Hepatocyte (in vitro differentiated cells): ENCODE results near the gene TMEM273. TPM values are rescaled to one million over a fixed set of nuclear protein-coding genes. Genes with fewer than 3 reads are reported as not detected.

Experiments
- DNase-seq: peaks from one replicate; pipeline ENCODE4 v3.0.0-alpha.2; 2016; ENCODE audit warnings: low spot score
- H2AFZ ChIP-seq: fragments of 200-600 bp; sonication (generic); 2 replicates; pipeline ENCODE4 v1.6.0; 2016; ENCODE audit warnings: antibody characterized with exemption, mild to moderate bottlenecking
- H3K27ac ChIP-seq: fragments of 200-600 bp; sonication (generic); 2 replicates; pipeline ENCODE4 v1.5.1; 2016; ENCODE audit warnings: mild to moderate bottlenecking
- H3K27me3 ChIP-seq: fragments of 200-600 bp; sonication (generic); 2 replicates; pipeline ENCODE4 v1.6.1; 2016
- H3K36me3 ChIP-seq: fragments of 200-600 bp; sonication (generic); replicated peaks from 2 replicates; pipeline ENCODE4 v1.5.1; 2016; ENCODE audit warnings: low read depth; ENCODE audit not compliant: insufficient read depth
- H3K4me1 ChIP-seq: fragments of 200-600 bp; sonication (generic); 2 replicates; pipeline ENCODE4 v1.5.1; 2016; ENCODE audit warnings: mild to moderate bottlenecking, moderate library complexity; ENCODE audit not compliant: insufficient read depth
- H3K4me2 ChIP-seq: fragments of 200-600 bp; sonication (generic); 2 replicates; pipeline ENCODE4 v1.6.0; 2016
- H3K4me3 ChIP-seq: fragments of 200-600 bp; sonication (generic); 2 replicates; pipeline ENCODE4 v1.5.1; 2016; ENCODE audit warnings: mild to moderate bottlenecking
- H3K79me2 ChIP-seq: fragments of 200-600 bp; sonication (generic); 2 replicates; pipeline ENCODE4 v1.6.0; 2017; ENCODE audit warnings: mild to moderate bottlenecking
- H3K9me2 ChIP-seq: fragments of 200-600 bp; sonication (generic); replicated peaks from 2 replicates; pipeline ENCODE4 v1.6.0; 2017; ENCODE audit warnings: mild to moderate bottlenecking; ENCODE audit not compliant: insufficient read depth
- H3K9me3 ChIP-seq: fragments of 200-600 bp; sonication (generic); 2 replicates; pipeline ENCODE4 v1.5.1; 2016; ENCODE audit warnings: low read depth, mild to moderate bottlenecking
- H4K20me1 ChIP-seq: fragments of 200-600 bp; sonication (generic); 2 replicates; pipeline ENCODE4 v1.6.0; 2016; ENCODE audit warnings: mild to moderate bottlenecking; ENCODE audit not compliant: insufficient read depth, poor library complexity, severe bottlenecking
- EZH2 ChIP-seq: fragments of 200-600 bp; sonication (generic); IDR thresholded peaks from 2 replicates; pipeline ENCODE4 v1.6.1; 2016; ENCODE audit warnings: antibody characterized with exemption, mild to moderate bottlenecking, borderline replicate concordance
- EZH2phosphoT487 ChIP-seq: fragments of 200-600 bp; sonication (generic); IDR thresholded peaks from one replicate; pipeline ENCODE4 v1.6.1; 2018; ENCODE audit warnings: antibody characterized with exemption, mild to moderate bottlenecking, low read depth, moderate library complexity; ENCODE audit not compliant: unreplicated experiment, severe bottlenecking
- WGBS: methylation state at CpG from one replicate; pipeline ENCODE4 v1.1.6; 2016; ENCODE audit warnings: low lambda C conversion rate; ENCODE audit errors: missing lambda C conversion rate; 5-methylcytosine and 5-hydroxymethylcytosine counted together
- polyA plus RNA-seq: library from polyadenylated mRNA; unstranded; fragments of >200 nt; fragmentation: Nextera tagmentation; extraction: Ambion mirVana; gene quantifications from 2 replicates; pipeline ENCODE4 v1.2.1, GENCODE V29; 2016
- total RNA-seq: library from RNA; depleted of rRNA; stranded (reverse); fragments of >200 nt; gene quantifications from 2 replicates; pipeline ENCODE4 v1.2.3, GENCODE V29; 2014
- TF ChIP-seq, protein P1 (sequence below): fragments of 200-600 bp; sonication (generic); IDR thresholded peaks from 2 replicates; pipeline ENCODE4 v1.5.1; 2016; ENCODE audit warnings: antibody characterized with exemption, mild to moderate bottlenecking; ENCODE audit not compliant: poor library complexity

Gene TMEM273
- total and polyA plus RNA-seq, 2 experiments from 2014 or later: 0.27 TPM; not detected in 1

GRCh38 chr10:49152663-49153062 lies 35.5 kb downstream of the TMEM273 start:
- no peaks in the 10 kb centered on the region for H3K36me3 ChIP-seq
- H3K79me2 ChIP-seq: no peaks in the 10 kb centered on the region
- no peak for DNase-seq
- no peaks in the 10 kb centered on the region for H4K20me1 ChIP-seq
- WGBS: 92% methylated on average over 4 of the region's 4 CpGs
- H3K9me3 ChIP-seq: no peaks in the 10 kb centered on the region
- H2AFZ ChIP-seq: no peak overlapping the region
- no peak overlapping the region for H3K4me2 ChIP-seq
- H3K27ac ChIP-seq: no peak overlapping the region
- peaks cover 18% of the 10 kb centered on the region for H3K27me3 ChIP-seq
- no peak for TF ChIP-seq EZH2phosphoT487
- TF ChIP-seq, protein P1, sequence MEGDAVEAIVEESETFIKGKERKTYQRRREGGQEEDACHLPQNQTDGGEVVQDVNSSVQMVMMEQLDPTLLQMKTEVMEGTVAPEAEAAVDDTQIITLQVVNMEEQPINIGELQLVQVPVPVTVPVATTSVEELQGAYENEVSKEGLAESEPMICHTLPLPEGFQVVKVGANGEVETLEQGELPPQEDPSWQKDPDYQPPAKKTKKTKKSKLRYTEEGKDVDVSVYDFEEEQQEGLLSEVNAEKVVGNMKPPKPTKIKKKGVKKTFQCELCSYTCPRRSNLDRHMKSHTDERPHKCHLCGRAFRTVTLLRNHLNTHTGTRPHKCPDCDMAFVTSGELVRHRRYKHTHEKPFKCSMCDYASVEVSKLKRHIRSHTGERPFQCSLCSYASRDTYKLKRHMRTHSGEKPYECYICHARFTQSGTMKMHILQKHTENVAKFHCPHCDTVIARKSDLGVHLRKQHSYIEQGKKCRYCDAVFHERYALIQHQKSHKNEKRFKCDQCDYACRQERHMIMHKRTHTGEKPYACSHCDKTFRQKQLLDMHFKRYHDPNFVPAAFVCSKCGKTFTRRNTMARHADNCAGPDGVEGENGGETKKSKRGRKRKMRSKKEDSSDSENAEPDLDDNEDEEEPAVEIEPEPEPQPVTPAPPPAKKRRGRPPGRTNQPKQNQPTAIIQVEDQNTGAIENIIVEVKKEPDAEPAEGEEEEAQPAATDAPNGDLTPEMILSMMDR: no peak
- TF ChIP-seq EZH2: no peak
- H3K4me3 ChIP-seq: no peak overlapping the region
- H3K9me2 ChIP-seq: no peaks in the 10 kb centered on the region
- no peaks in the 10 kb centered on the region for H3K4me1 ChIP-seq

GRCh38 chr10:49152037-49152436 lies 36.2 kb downstream of the TMEM273 start:
- Histone ChIP-seq H3K79me2 (no peaks in the 10 kb centered on the region), H3K4me2 (no peak overlapping the region), H3K27me3 (peaks cover 12% of the 10 kb centered on the region), H3K4me3 (no peak overlapping the region), H4K20me1 (no peaks in the 10 kb centered on the region), H3K9me2 (no peaks in the 10 kb centered on the region), H2AFZ (no peak overlapping the region), H3K36me3 (no peaks in the 10 kb centered on the region), H3K27ac (no peak overlapping the region), H3K4me1 (no peaks in the 10 kb centered on the region), H3K9me3 (no peaks in the 10 kb centered on the region)
- TF ChIP-seq EZH2phosphoT487 (no peak), EZH2 (no peak)
- TF ChIP-seq, protein P1: no peak
- no peak for DNase-seq
- 82% methylated on average over 4 of the region's 4 CpGs for WGBS

DNA sequence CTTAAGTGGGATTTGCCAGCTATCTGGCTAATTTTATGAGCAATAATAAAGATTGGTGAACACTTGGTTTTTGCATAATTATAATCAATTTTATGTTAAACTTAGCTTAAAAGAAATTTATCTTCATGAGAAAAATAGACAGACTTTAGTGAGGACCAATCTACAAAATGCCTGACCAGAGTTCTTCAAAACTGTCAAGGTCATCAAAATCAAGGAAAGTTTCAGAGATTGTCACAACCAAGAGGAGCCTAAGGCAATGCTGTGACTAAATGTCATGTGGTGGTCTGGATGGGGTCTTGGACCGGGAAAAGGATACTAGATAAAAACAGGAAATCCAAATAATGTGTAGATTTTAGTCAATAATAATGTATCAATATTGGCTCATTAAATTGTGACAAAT lies 36.7 kb downstream of the TMEM273 start:
- Histone ChIP-seq H3K36me3 (no peaks in the 10 kb centered on the region), H3K27ac (no peak overlapping the region), H2AFZ (no peak overlapping the region), H3K4me1 (no peaks in the 10 kb centered on the region), H3K9me3 (no peaks in the 10 kb centered on the region), H3K4me3 (no peak overlapping the region), H3K4me2 (no peak overlapping the region), H3K79me2 (no peaks in the 10 kb centered on the region), H3K27me3 (peaks cover 6% of the 10 kb centered on the region), H3K9me2 (no peaks in the 10 kb centered on the region), H4K20me1 (no peaks in the 10 kb centered on the region)
- WGBS: 44% methylated on average over 1 of the region's 1 CpG
- TF ChIP-seq EZH2phosphoT487 (no peak), EZH2 (no peak)
- TF ChIP-seq, protein P1: no peak
- DNase-seq: no peak

DNA sequence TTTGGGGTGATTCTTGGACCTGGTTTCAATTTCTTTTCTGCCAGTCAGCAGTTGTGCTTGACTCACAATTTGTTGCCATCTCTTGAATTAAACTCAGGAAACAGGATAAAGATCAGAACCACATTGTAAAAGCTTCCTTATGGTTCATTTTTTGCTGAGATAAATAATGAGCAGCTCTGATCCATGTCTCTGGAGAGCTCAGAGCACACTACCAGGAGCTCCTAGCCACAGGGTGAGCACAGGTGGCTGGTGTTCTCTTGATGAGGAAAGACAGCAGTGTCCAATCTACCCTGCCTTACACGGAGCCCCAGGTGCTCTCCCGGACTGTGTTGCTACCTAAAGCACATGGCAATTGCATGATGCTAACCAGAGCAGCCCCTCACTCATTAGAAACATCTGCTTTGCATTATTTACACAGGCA lies 37.2 kb downstream of the TMEM273 start:
- H3K27ac ChIP-seq: no peak overlapping the region
- peaks cover 4% of the 10 kb centered on the region for H3K27me3 ChIP-seq
- H3K9me2 ChIP-seq: no peaks in the 10 kb centered on the region
- H3K4me3 ChIP-seq: no peak overlapping the region
- no peaks in the 10 kb centered on the region for H3K9me3 ChIP-seq
- H3K36me3 ChIP-seq: no peaks in the 10 kb centered on the region
- no peaks in the 10 kb centered on the region for H3K4me1 ChIP-seq
- H2AFZ ChIP-seq: no peak overlapping the region
- DNase-seq: no peak
- WGBS: 35% methylated on average over 2 of the region's 2 CpGs
- H3K4me2 ChIP-seq: no peak overlapping the region
- no peaks in the 10 kb centered on the region for H4K20me1 ChIP-seq
- H3K79me2 ChIP-seq: no peaks in the 10 kb centered on the region
- TF ChIP-seq EZH2 (no peak), EZH2phosphoT487 (no peak)
- TF ChIP-seq, protein P1: no peak
